Activated B cell treated with CpG ODN at 0.5 μM for 24 hours (primary cell): ENCODE results near the gene FLNB. TPM values are rescaled to one million over a fixed set of nuclear protein-coding genes. Genes with fewer than 3 reads are reported as not detected.

Experiments
- ATAC-seq: fragments of 200-7000 bp; cut with Tn5 transposase; one replicate; pipeline ENCODE4 v1.10.0; 2021; ENCODE audit warnings: low read depth, mild to moderate bottlenecking, moderate library complexity
- CTCF ChIA-PET: fragments of 350-600 bp; sonication (Branson Sonifier 250); formaldehyde crosslinking; loops from one replicate; lab custom pipeline; 2021; ENCODE audit warnings: antibody characterized with exemption; lab: Charles Lee
- POLR2A ChIA-PET: fragments of 350-600 bp; sonication (Branson Sonifier 250); formaldehyde crosslinking; loops from one replicate; lab custom pipeline; 2021; ENCODE audit warnings: antibody characterized with exemption; lab: Charles Lee
- DNase-seq: peaks from one replicate; pipeline ENCODE4 v3.0.0; 2022
- H3K27ac Mint-ChIP-seq: one replicate; pipeline ENCODE4 v1.8.0; 2020; ENCODE audit warnings: mixed read lengths
- H3K27me3 Mint-ChIP-seq: one replicate; pipeline ENCODE4 v1.8.0; 2021; ENCODE audit warnings: mixed read lengths
- H3K36me3 Mint-ChIP-seq: one replicate; pipeline ENCODE4 v1.8.0; 2021; ENCODE audit warnings: low read depth, mixed read lengths
- H3K4me1 Mint-ChIP-seq: one replicate; pipeline ENCODE4 v1.8.0; 2021; ENCODE audit warnings: mixed read lengths
- H3K4me3 Mint-ChIP-seq: one replicate; pipeline ENCODE4 v1.8.0; 2020; ENCODE audit warnings: mild to moderate bottlenecking, mixed read lengths
- H3K9me3 Mint-ChIP-seq: one replicate; pipeline ENCODE4 v1.8.0; 2020; ENCODE audit warnings: mixed read lengths
- intact Hi-C: fragments of 100-400 bp; cut with micrococcal nuclease; formaldehyde crosslinking; loops from one replicate; pipeline ENCODE4 v1.15.1; 2024
- total RNA-seq: library from RNA; stranded (reverse); gene quantifications from 2 replicates; pipeline ENCODE4 v1.2.3, GENCODE V29; 2022
- TF ChIP-seq, protein P1 (sequence below): fragments of 200-600 bp; IDR thresholded peaks from one replicate; pipeline ENCODE4 v1.8.0; 2022; ENCODE audit warnings: antibody characterized with exemption, mild to moderate bottlenecking

The FLNB gene
- total RNA-seq, 1 donor from 2014 or later: 16.7 TPM

DNA sequence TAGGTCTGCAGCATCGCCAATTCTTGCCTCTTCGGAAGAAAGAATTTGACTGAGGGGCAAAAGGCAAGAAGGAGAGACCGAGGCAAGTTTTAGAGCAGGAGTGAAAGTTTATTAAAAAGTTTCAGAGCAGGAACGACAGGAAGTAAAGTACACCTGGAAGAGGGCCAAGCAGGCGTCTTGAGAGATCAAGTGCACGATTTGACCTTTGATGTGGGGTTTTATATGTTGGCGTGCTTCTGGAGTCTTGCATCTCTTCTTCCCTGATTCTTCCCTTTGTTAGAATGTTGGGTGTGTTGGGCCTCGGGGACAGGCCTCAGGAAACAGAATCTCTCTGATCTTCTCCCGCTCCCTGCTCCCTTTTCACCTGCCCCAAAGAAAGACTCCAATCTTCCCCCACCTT is 40.6 kb upstream of the FLNB start:
- Mint-ChIP-seq H3K27me3 (no peaks in the 10 kb centered on the region), H3K27ac (no peak overlapping the region), H3K36me3 (no peaks in the 10 kb centered on the region), H3K9me3 (no peaks in the 10 kb centered on the region), H3K4me1 (no peaks in the 10 kb centered on the region), H3K4me3 (no peak overlapping the region)
- no peak for DNase-seq
- POLR2A ChIA-PET: no interaction called here
- ATAC-seq: no peak
- CTCF ChIA-PET: no interaction called here
- intact Hi-C loops: no loop called here
- TF ChIP-seq, protein P1, sequence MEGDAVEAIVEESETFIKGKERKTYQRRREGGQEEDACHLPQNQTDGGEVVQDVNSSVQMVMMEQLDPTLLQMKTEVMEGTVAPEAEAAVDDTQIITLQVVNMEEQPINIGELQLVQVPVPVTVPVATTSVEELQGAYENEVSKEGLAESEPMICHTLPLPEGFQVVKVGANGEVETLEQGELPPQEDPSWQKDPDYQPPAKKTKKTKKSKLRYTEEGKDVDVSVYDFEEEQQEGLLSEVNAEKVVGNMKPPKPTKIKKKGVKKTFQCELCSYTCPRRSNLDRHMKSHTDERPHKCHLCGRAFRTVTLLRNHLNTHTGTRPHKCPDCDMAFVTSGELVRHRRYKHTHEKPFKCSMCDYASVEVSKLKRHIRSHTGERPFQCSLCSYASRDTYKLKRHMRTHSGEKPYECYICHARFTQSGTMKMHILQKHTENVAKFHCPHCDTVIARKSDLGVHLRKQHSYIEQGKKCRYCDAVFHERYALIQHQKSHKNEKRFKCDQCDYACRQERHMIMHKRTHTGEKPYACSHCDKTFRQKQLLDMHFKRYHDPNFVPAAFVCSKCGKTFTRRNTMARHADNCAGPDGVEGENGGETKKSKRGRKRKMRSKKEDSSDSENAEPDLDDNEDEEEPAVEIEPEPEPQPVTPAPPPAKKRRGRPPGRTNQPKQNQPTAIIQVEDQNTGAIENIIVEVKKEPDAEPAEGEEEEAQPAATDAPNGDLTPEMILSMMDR: no peak

GRCh38 chr3:57968501-57968900 is 39.7 kb upstream of the FLNB start:
- Mint-ChIP-seq H3K9me3 (no peaks in the 10 kb centered on the region), H3K27me3 (no peaks in the 10 kb centered on the region), H3K4me3 (no peak overlapping the region), H3K27ac (no peak overlapping the region), H3K4me1 (no peaks in the 10 kb centered on the region), H3K36me3 (no peaks in the 10 kb centered on the region)
- DNase-seq (no peak), ATAC-seq (no peak)
- CTCF ChIA-PET: no interaction called here
- intact Hi-C loops: no loop called here
- POLR2A ChIA-PET: interaction anchor here (0.6 kb wide), 1 partner anchor 257 kb away, joined by 3 read pairs; no protein-coding TSS in a partner anchor
- TF ChIP-seq, protein P1: no peak

DNA sequence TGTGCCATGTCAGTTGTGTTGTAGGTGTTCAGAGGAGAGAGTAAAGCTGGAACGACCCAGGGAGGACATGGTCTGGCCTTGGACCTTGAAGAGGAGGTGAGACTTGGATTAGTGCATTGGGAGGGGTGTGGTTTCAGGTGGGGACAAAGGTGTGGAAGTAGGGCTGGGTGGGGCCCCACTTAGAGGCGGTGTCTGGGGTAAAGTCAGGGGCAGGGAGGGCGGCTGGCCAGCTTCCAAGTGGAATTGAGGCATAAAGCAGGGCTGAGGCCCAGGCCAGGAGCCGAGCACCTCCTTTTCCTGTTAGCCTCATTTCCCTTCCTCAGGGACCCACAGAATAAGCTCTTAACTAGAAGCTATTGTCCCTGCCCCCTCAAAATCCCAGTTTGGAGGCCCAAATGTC is 36.2 kb upstream of the FLNB start:
- Mint-ChIP-seq H3K27me3 (no peaks in the 10 kb centered on the region), H3K4me3 (no peak overlapping the region), H3K9me3 (no peaks in the 10 kb centered on the region), H3K36me3 (no peaks in the 10 kb centered on the region), H3K27ac (no peak overlapping the region), H3K4me1 (no peaks in the 10 kb centered on the region)
- TF ChIP-seq, protein P1: no peak
- intact Hi-C loops: no loop called here
- ATAC-seq (no peak), DNase-seq (no peak)
- POLR2A ChIA-PET: no interaction called here
- CTCF ChIA-PET: no interaction called here

DNA sequence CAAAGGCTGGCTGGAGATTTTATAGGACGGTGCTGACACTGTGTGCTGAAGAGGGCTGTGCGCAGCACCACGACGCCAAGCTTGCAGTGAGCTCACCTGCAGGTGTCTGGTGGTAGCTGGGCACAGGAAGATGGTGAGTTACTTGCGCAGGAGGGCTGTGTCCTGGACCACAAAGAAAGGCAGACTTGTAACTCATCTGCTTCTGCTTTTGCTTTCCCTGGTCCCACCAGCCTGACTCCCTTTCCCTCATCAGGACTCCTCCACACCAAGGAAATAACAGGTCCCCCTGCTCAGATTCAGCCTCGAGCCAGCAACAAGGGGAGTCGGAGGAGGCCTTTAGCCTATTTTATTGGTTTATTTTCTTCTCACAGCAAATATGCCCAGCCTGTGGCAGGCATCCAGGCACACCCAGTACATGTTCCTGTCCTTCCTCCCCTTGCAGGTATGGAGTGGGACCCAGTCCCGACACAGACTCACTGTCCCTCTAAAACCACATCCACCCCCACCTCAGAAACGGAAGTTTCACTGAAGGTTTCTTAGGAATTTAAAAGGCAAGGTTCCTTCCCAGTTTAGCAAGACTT is 35.6 kb upstream of the FLNB start:
- H3K27ac Mint-ChIP-seq: no peak overlapping the region
- intact Hi-C loops: no loop called here
- no peaks in the 10 kb centered on the region for H3K9me3 Mint-ChIP-seq
- no peak for DNase-seq
- H3K36me3 Mint-ChIP-seq: no peaks in the 10 kb centered on the region
- no peak overlapping the region for H3K4me3 Mint-ChIP-seq
- no peaks in the 10 kb centered on the region for H3K27me3 Mint-ChIP-seq
- TF ChIP-seq, protein P1: no peak
- ATAC-seq: no peak
- CTCF ChIA-PET: no interaction called here
- no peaks in the 10 kb centered on the region for H3K4me1 Mint-ChIP-seq
- POLR2A ChIA-PET: no interaction called here

- TF ChIP-seq, protein P1: no peak
- Mint-ChIP-seq H3K9me3 (no peaks in the 10 kb centered on the region), H3K27me3 (no peaks in the 10 kb centered on the region), H3K36me3 (no peaks in the 10 kb centered on the region), H3K4me1 (no peaks in the 10 kb centered on the region), H3K4me3 (no peak overlapping the region), H3K27ac (no peak overlapping the region)
- intact Hi-C loops: no loop called here
- ChIA-PET POLR2A (interaction anchor here (0.7 kb wide), 1 partner anchor 9 kb away, joined by 4 read pairs; no protein-coding TSS in a partner anchor), CTCF (no interaction called here)
- DNase-seq: no peak
- no peak for ATAC-seq
Measured at GRCh38 chr3:57973715-57974477, 34.3 kb upstream of the FLNB start.
